Hepatic stellate cell (primary cell): ENCODE results near the gene BABAM1.

ENCODE experiments used
- DNase-seq: peaks from one replicate; pipeline ENCODE4 v3.0.0; 2011; ENCODE audit warnings: low spot score

The BABAM1 gene

GRCh38 chr19:17303940-17304267 is 36.7 kb downstream of the BABAM1 start:
- DNase-seq = no peak

GRCh38 chr19:17304386-17305215 is 37.4 kb downstream of the BABAM1 start:
- DNase-seq = no peak

DNA sequence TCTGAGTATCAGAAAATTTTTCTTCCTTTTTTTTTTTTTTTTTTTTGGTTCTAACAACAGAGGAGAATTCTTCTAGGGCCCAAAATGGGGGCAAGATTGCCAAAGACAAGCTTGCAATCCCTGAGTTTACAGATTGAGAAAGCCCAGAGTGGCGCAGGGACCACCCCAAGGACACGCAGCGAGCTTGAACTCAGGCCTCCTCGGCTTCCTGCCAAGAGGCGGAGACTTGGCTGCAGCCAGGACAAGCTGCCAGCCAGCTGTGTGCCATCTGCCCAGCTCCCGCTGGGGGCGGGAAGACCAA is 37.9 kb downstream of the BABAM1 start:
- DNase-seq = no peak

GRCh38 chr19:17305517-17306284 is 38.5 kb downstream of the BABAM1 start, which contains the start of gene MRPL34:
TSS of gene MRPL34 (plus strand) at chr19:17305872. CDS start at chr19:17305893, 21 bp downstream.
- DNase-seq = peak; percentile 93

GRCh38 chr19:17306285-17306714 is 39.1 kb downstream of the BABAM1 start:
- no peak for DNase-seq

- DNase-seq = no peak
Observed at GRCh38 chr19:17307876-17308377, 40.7 kb downstream of the BABAM1 start.

DNA sequence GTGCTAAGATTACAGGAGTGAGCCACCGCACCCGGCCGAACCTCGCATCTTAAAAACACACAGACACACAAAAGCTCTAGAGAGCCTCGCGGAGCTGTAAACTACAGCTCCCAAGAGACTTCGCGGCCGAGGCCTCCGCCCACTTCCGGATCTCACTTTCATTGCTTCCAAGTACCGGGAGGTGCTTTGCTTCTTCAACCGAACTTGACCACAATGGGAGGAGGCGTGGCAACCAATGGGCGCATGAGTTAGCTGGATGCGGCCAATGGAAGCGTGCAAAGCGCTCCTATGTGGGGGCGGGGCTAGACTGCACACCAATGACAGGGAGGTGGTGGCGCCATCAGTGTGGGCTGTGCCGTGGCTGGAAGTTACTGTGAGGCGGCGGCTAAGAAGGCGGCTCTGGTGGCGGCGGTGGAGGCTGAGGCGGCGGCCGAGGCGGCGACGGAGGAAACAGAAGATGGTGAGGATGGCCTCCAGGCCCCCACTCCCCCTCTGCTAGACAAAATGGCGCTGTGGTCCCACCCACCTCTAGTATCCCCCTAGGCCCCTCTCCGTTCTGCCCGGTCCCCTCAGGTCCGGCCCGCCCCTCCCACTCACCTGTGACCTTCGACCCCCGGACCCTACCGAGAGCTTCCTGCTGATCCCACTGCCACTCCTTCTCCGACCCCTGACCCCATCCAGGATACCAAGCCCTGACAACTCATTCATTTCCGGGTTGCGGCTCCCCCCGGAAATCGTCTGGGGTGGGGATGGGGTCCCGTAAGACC is 42.1 kb downstream of the BABAM1 start, which contains the start of gene DDA1:
DDA1 (plus strand) TSS at position 366 of the 767 bp plus-strand sequence; CDS start at position 458, 92 bp downstream.
- DNase-seq = peak; percentile 100

DNA sequence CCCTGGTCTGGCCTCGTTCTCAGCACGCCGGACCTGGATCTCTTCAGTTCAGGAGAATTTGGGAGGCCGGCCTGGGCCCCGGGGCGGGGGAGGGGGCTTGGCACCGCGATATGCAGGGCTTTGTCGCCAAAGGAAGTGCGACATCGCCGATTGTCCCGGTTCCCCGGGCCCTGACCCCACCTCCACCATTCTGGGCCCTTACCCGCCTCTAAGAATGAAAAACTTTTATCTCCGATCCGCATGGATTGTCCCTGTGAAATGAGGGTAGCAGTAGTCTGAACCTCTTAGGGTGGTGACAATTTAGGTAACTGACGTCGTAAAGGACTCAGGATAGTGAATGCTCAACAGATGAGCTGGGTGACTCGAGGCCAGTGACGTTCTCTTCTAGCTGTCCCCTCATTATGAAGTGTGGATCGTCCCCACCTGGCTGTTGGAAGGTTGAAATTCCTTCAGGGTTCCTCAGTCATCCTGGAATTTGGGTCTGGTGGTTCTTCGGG is 42.8 kb downstream of the BABAM1 start:
- DNase-seq = peak; percentile 32

GRCh38 chr19:17311455-17312188 is 44.4 kb downstream of the BABAM1 start:
- DNase-seq = peak; percentile 91

- no peak for DNase-seq
Observed at GRCh38 chr19:17312189-17313113, 45.2 kb downstream of the BABAM1 start.

GRCh38 chr19:17314007-17314593 is 46.9 kb downstream of the BABAM1 start:
- no peak for DNase-seq

DNA sequence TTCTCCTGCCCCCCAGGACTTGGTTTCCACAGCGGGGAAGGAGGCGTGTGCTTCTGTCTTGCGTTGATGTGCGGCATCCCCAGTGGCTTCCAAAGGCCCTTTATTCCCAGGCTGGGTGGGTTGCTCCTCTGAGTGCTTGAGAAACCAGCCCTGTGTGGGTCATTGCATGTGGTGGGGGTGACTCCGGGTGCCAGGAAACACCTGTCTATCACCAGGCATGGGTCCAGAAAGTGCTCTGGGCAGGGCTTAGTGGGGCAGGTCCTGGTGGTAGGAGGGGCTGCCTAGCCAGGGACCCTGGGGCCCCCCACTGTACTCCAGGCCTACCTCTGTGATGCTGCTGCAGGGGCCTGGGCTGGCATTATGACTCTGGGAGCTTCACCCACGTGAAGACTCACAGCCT is 51.7 kb downstream of the BABAM1 start:
- DNase-seq = no peak

- DNase-seq = no peak
Observed at GRCh38 chr19:17319473-17320238, 52.4 kb downstream of the BABAM1 start.

- DNase-seq = no peak
Observed at GRCh38 chr19:17320435-17320834, 53.2 kb downstream of the BABAM1 start.

- DNase-seq = no peak
Observed at GRCh38 chr19:17321655-17322489, 54.6 kb downstream of the BABAM1 start.

DNA sequence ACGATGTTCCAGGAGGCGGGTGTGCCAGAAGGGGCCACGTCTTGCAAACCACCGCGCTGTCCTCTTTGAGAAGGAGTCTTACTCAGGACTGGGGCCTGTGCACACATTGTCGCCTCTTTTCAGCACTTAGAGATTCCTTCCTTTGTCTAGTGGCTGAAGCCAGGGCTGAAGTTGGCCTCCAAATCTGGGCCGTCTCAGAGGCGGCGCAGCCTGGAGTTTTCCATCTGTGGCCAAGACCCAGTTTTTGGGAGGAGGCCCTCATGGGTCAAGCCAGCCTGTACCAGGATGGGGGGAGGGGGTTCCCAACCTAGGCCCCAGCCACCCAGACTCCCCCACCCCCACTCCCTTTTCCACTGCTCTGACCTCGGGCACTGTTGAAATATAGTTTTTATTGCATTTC is 55.6 kb downstream of the BABAM1 start:
- no peak for DNase-seq

- DNase-seq = no peak
Observed at GRCh38 chr19:17323300-17323963, 56.2 kb downstream of the BABAM1 start.

GRCh38 chr19:17323964-17324332 is 56.7 kb downstream of the BABAM1 start:
- no peak for DNase-seq
